Panc1 (cell line): Measurements from ENCODE around the gene MTMR12. TPM values are rescaled to one million over a fixed set of nuclear protein-coding genes. Genes with fewer than 3 reads are reported as not detected.

ENCODE experiments used
- ATAC-seq: fragments of 200-7000 bp; cut with Tn5 transposase; 2 replicates; pipeline ENCODE4 v1.9.1; 2020; ENCODE audit warnings: mild to moderate bottlenecking, moderate library complexity
- BruUV-seq: library from RNA; stranded (reverse); fragments of 400-500 nt; replicated peaks from 2 replicates; lab custom pipeline; 2021; lab: Mats Ljungman, UMichigan
- CTCF ChIA-PET: fragments of 300-600 bp; sonication (Branson Sonifier 250); formaldehyde crosslinking; loops from one replicate; lab custom pipeline; 2022; ENCODE audit warnings: antibody characterized with exemption; lab: Charles Lee
- POLR2A ChIA-PET: fragments of 300-600 bp; sonication (Branson Sonifier 250); formaldehyde crosslinking; loops from one replicate; lab custom pipeline; 2022; ENCODE audit warnings: antibody characterized with exemption; lab: Charles Lee
- DNase-seq: peaks from one replicate; pipeline ENCODE4 v3.0.0-alpha.2; 2010; ENCODE audit warnings: low read depth, low spot score
- H3K27ac ChIP-seq: 2 replicates; pipeline ENCODE4 v1.5.1; 2011; ENCODE audit warnings: mild to moderate bottlenecking, low read length, inconsistent platforms
- H3K27me3 ChIP-seq: fragments of 200-500 bp; sonication (Bioruptor generic); 2 replicates; pipeline ENCODE4 v1.6.0; 2014; ENCODE audit warnings: low read length, inconsistent platforms; ENCODE audit not compliant: control insufficient read depth, insufficient read depth
- H3K36me3 ChIP-seq: fragments of 200-500 bp; sonication (Bioruptor generic); 2 replicates; pipeline ENCODE4 v1.5.1; 2014; ENCODE audit warnings: inconsistent platforms, mild to moderate bottlenecking, low read length, moderate library complexity; ENCODE audit not compliant: control insufficient read depth, insufficient read depth
- H3K4me1 ChIP-seq: 2 replicates; pipeline ENCODE4 v1.5.1; 2011; ENCODE audit warnings: inconsistent platforms, mild to moderate bottlenecking, low read length, moderate library complexity; ENCODE audit not compliant: control insufficient read depth, insufficient read depth
- H3K4me3 ChIP-seq, 2 experiments: 2 replicates each; pipeline ENCODE4 v1.5.1; 2011 to 2012; ENCODE audit warnings: low read depth in 2 of 2, low read length in 2 of 2, mild to moderate bottlenecking in 2 of 2, inconsistent platforms in 1 of 2, moderate library complexity in 1 of 2
- H3K9me3 ChIP-seq: fragments of 200-500 bp; sonication (Bioruptor generic); 2 replicates; pipeline ENCODE4 v1.5.1; 2014; ENCODE audit warnings: low read depth, mild to moderate bottlenecking, inconsistent platforms, low read length, moderate library complexity; ENCODE audit not compliant: control insufficient read depth, insufficient read depth
- CTCF ChIP-seq: fragments of 450-650 bp; IDR thresholded peaks from 2 replicates; pipeline ENCODE4 v1.5.1; 2017; ENCODE audit warnings: mild to moderate bottlenecking
- POLR2AphosphoS5 ChIP-seq: IDR thresholded peaks from 2 replicates; pipeline ENCODE4 v1.6.1; 2012; ENCODE audit warnings: mild to moderate bottlenecking, low read depth, low read length, moderate library complexity
- REST ChIP-seq, 2 experiments: IDR thresholded peaks; 2 replicates each; pipeline ENCODE4 v1.6.1; 2011 to 2012; ENCODE audit warnings: low read depth in 2 of 2, control low read depth in 1 of 2, low read length in 1 of 2, mild to moderate bottlenecking in 1 of 2, moderate library complexity in 1 of 2; ENCODE audit not compliant: insufficient read depth in 1 of 2
- SIN3A ChIP-seq: IDR thresholded peaks from 2 replicates; pipeline ENCODE4 v1.6.1; 2012; ENCODE audit warnings: low read depth, mild to moderate bottlenecking, low read length, moderate library complexity, borderline replicate concordance; ENCODE audit not compliant: insufficient read depth
- TCF7L2 ChIP-seq: IDR thresholded peaks from 2 replicates; pipeline ENCODE4 v1.6.1; 2011; ENCODE audit warnings: mild to moderate bottlenecking, low read depth, low read length, inconsistent platforms
- in situ Hi-C: cut with HindIII; loops from 2 replicates; pipeline ENCODE4 v1.10.0; 2016; ENCODE audit warnings: low sequenced_read_pairs, low pct_unique_long_range_greater_than_20kb
- intact Hi-C: fragments of 100-400 bp; cut with micrococcal nuclease; formaldehyde crosslinking; loops from one replicate; pipeline ENCODE4 v1.10.0; 2022; ENCODE audit not compliant: unreplicated experiment
- total RNA-seq: library from RNA; stranded (reverse); gene quantifications from one replicate; pipeline ENCODE4 v1.2.1, GENCODE V29; 2021; ENCODE audit not compliant: unreplicated experiment

Gene MTMR12
- total RNA-seq, 1 experiment from 2014 or later, result 42.4 TPM

GRCh38 chr5:32187675-32188074, 125.1 kb downstream of the MTMR12 start:
- Histone ChIP-seq H3K27ac (no peak overlapping the region), H3K27me3 (no peaks in the 10 kb centered on the region), H3K4me3 (no peak overlapping the region), H3K36me3 (no peaks in the 10 kb centered on the region), H3K4me1 (no peaks in the 10 kb centered on the region), H3K9me3 (peaks cover 5% of the 10 kb centered on the region; the same call in 1 of the 2 replicates)
- DNase-seq, result no peak
- in situ Hi-C loops (no loop called here), intact Hi-C loops (no loop called here)
- no TSS peak for BruUV-seq
- TF ChIP-seq CTCF (no peak), TCF7L2 (no peak), POLR2AphosphoS5 (no peak), SIN3A (no peak), REST (IDR thresholded peaks at IDR 0.05; ENCODE audit: insufficient read depth in 1 of 2, low read depth in 2 of 2, low read length in 1 of 2) (no peak)
- ChIA-PET CTCF (no interaction called here), POLR2A (no interaction called here)
- no peak for ATAC-seq

GRCh38 chr5:32182463-32183063, 130.2 kb downstream of the MTMR12 start:
- Histone ChIP-seq H3K9me3 (no peaks in the 10 kb centered on the region), H3K27ac (no peak overlapping the region), H3K27me3 (no peaks in the 10 kb centered on the region), H3K4me1 (no peaks in the 10 kb centered on the region), H3K4me3 (no peak overlapping the region), H3K36me3 (no peaks in the 10 kb centered on the region)
- ATAC-seq (no peak), DNase-seq (no peak)
- no TSS peak for BruUV-seq
- TF ChIP-seq TCF7L2, result no peak
- TF ChIP-seq CTCF, result no peak
- no peak for TF ChIP-seq POLR2AphosphoS5
- TF ChIP-seq SIN3A, result no peak
- TF ChIP-seq REST (IDR thresholded peaks at IDR 0.05; ENCODE audit: insufficient read depth in 1 of 2, low read depth in 2 of 2, low read length in 1 of 2), result no peak
- in situ Hi-C loops, result no loop called here
- ChIA-PET POLR2A (interaction anchor here (0.6 kb wide), 1 partner anchor 77 kb away, joined by 3 read pairs; no protein-coding TSS in a partner anchor), CTCF (interaction anchor here (0.6 kb wide), 1 partner anchor 113 kb away, joined by 8 read pairs; no protein-coding TSS in a partner anchor)
- intact Hi-C loops, result no loop called here
